Fibroblast of skin of scalp (primary cell): ENCODE data around the gene EED. TPM values are rescaled to one million over a fixed set of nuclear protein-coding genes. Genes with fewer than 3 reads are reported as not detected.

Experiments used
- DNase-seq: peaks from one replicate; pipeline ENCODE4 v3.0.0-alpha.2; 2013
- polyA plus RNA-seq, 2 experiments: library from polyadenylated mRNA; unstranded; fragments of 120-200 nt; gene quantifications; one replicate each; pipeline ENCODE4 v1.2.1, GENCODE V29; 2013; ENCODE audit not compliant: insufficient read length in 2 of 2

The EED gene
- 17.0 TPM for polyA plus RNA-seq (2013, experiment 1 of 2; ENCODE audit: insufficient read length)
- polyA plus RNA-seq (2013, experiment 2 of 2; ENCODE audit: insufficient read length) = 16.2 TPM

GRCh38 chr11:86244522-86245368, at the start of gene EED:
Gene EED (plus strand): TSS chr11:86244753. CDS start chr11:86245230, 477 bp downstream.
- DNase-seq = peak; percentile 97

- DNase-seq = no peak
Measured at GRCh38 chr11:86194998-86195397, 49.6 kb upstream of the EED start.

GRCh38 chr11:86196085-86196696, 48.4 kb upstream of the EED start:
- no peak for DNase-seq

- DNase-seq = no peak
Measured at GRCh38 chr11:86196913-86197312, 47.6 kb upstream of the EED start.

- DNase-seq = no peak
Measured at GRCh38 chr11:86197448-86197847, 47.1 kb upstream of the EED start.

- DNase-seq = no peak
Measured at GRCh38 chr11:86198139-86198538, 46.4 kb upstream of the EED start.

- no peak for DNase-seq
Measured at GRCh38 chr11:86199354-86199753, 45.2 kb upstream of the EED start.

- DNase-seq = no peak
Measured at GRCh38 chr11:86201371-86201884, 43.1 kb upstream of the EED start.

GRCh38 chr11:86202013-86202336, 42.6 kb upstream of the EED start:
- no peak for DNase-seq

- no peak for DNase-seq
Measured at GRCh38 chr11:86204356-86204755, 40.2 kb upstream of the EED start.

- no peak for DNase-seq
Measured at GRCh38 chr11:86205421-86206336, 38.9 kb upstream of the EED start.

- DNase-seq = no peak
Measured at GRCh38 chr11:86206337-86206695, 38.2 kb upstream of the EED start.

GRCh38 chr11:86207413-86207812, 37.1 kb upstream of the EED start:
- no peak for DNase-seq

- no peak for DNase-seq
Measured at GRCh38 chr11:86208572-86208971, 36.0 kb upstream of the EED start.

GRCh38 chr11:86209806-86210657, 34.5 kb upstream of the EED start:
- no peak for DNase-seq

GRCh38 chr11:86210898-86211297, 33.7 kb upstream of the EED start:
- DNase-seq = no peak

GRCh38 chr11:86211619-86212018, 32.9 kb upstream of the EED start:
- no peak for DNase-seq

- DNase-seq = no peak
Measured at GRCh38 chr11:86212019-86212611, 32.4 kb upstream of the EED start.

- no peak for DNase-seq
Measured at GRCh38 chr11:86214710-86215109, 29.8 kb upstream of the EED start.

- peak; percentile 72 for DNase-seq
Measured at GRCh38 chr11:86218125-86219084, 26.1 kb upstream of the EED start.
